Stimulated activated CD8-positive, alpha-beta memory T cell treated with anti-CD3 and anti-CD28 coated beads, Interleukin-15, amount 100 ng/mL, for 1 hour (primary cell): ENCODE results near the gene SCN8A.
A peak's percentile ranks its signal among the peaks of the same experiment; 100 is the strongest.

Experiments used
- DNase-seq: peaks from one replicate; pipeline ENCODE4 v3.0.0-alpha.2; 2020; ENCODE audit warnings: low read depth

Gene SCN8A

GRCh38 chr12:51833448-51834227 lies 242.6 kb downstream of the SCN8A start:
- DNase-seq, result no peak

- no peak for DNase-seq
Measured at GRCh38 chr12:51834411-51834810, 243.4 kb downstream of the SCN8A start.

- DNase-seq, result no peak
Measured at GRCh38 chr12:51836041-51836826, 245.2 kb downstream of the SCN8A start.

- no peak for DNase-seq
Measured at GRCh38 chr12:51836827-51837173, 245.8 kb downstream of the SCN8A start.

DNA sequence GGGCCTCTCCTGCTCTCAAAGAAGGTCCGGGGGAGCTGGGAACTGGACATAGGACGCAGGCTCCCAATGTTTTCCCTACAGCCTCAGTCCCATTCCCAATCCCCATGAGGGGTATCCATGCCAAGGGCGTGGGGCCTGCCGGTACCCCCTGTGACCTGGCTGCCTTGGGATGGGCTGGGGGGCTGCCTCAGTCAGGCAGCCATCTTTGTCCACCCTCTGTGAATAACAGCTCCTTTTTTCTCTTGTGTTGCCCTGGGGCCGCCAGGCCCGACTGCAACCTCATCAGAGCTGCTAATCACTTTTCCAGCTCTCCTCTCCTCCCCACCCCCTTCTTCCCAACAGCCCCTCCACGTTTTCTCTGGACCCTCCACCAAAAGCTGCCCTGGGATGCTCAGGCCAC lies 246.3 kb downstream of the SCN8A start:
- DNase-seq, result no peak

DNA sequence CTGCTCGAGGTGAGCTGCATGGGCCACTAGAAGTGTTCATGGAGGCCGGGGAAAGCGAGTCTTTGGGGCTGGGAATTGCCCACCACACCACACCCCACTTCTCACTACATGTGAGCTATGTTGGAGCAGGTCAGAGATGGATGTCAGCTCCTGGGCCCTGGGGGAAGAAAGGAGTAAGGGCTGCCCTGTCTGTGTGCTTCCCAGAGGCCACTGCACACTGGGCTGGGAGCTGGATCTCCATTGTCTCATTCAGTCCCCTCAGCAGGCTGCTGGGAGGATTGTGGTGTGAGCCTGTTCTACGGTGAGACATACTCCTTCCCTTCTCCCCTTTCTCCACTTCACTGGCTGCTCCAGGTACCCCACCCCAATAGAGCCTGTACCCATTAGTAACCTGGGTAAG lies 247.0 kb downstream of the SCN8A start:
- DNase-seq, result no peak

- no peak for DNase-seq
Measured at GRCh38 chr12:51838762-51839161, 247.7 kb downstream of the SCN8A start.

GRCh38 chr12:51839310-51839947 lies 248.4 kb downstream of the SCN8A start:
- DNase-seq, result no peak

- DNase-seq, result no peak
Measured at GRCh38 chr12:51840966-51841365, 249.9 kb downstream of the SCN8A start.

DNA sequence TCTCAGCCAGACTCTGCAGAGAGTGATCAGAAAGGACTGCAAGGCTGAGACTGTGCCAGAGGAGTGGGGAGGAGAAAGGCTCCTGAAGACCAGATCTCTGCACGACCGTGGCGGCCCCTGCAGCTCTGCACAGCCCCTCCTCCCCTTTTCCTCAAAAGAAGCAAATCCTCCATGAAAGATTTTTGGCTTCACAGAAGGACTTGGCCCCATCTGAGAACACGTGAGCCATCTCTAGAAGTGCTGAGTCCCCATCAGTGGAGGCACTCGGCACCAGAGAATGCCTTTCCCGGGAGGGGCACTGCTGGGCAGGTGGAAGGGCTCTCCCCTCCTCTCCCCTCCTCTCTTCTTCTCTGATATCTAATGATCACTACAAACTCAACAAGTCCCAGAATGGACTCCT lies 250.7 kb downstream of the SCN8A start:
- DNase-seq, result no peak

DNA sequence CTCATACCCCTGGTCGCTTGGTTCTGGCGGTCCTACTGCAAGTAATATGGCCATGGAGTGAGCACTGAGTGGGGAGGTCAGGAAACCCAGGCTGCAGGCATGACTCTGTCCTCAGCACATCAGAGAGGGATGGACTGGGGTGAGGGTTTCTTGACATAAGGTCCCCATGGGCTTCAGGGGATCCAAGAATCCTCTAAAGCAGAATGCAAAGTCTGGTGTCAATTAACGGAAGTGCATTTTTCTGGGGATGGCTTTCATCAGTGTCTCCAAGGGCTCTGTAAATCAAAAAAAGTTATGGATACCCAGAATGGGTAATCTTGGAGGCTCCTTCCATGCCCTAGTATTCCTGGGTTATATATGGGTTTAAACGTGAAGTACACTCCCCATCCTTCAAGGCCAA lies 253.8 kb downstream of the SCN8A start:
- no peak for DNase-seq

- no peak for DNase-seq
Measured at GRCh38 chr12:51845482-51845881, 254.4 kb downstream of the SCN8A start.

- no peak for DNase-seq
Measured at GRCh38 chr12:51846271-51846691, 255.2 kb downstream of the SCN8A start.

DNA sequence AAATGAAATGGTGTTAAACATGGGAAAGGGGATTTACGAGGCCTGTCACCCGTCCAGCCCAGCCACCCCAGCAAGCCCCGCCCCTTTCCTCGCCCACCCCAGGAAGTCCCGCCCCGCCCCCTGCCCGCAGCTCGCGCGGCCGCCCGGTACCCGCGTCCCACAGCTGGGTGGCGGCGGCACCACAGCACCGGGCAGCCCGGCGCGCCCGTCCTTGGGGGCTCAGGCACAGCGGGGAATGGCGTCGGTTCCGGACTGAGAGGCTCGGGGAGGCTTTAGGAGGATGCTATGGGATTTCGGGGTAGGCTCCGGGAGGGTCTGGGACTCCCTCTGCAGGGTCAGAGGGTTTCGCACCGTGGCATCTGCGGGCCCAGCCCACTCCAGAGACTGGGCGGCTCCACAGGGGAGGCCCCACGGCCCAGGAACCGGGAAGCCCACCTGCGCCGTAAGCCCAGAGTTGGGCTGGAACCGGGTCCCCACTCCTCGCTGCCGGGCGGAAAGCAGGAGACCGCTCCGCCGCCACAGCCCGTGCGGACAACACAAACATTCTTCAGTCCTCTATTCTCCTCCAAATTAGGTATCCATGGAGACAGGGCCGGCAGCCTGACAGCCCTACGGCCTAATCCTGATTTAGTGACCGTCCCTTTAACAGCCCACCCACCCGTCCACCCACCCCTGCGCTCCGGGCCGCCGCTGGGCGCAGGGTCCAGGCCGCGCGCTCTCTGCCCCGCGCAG lies 256.0 kb downstream of the SCN8A start:
- peak; percentile 20 for DNase-seq

DNA sequence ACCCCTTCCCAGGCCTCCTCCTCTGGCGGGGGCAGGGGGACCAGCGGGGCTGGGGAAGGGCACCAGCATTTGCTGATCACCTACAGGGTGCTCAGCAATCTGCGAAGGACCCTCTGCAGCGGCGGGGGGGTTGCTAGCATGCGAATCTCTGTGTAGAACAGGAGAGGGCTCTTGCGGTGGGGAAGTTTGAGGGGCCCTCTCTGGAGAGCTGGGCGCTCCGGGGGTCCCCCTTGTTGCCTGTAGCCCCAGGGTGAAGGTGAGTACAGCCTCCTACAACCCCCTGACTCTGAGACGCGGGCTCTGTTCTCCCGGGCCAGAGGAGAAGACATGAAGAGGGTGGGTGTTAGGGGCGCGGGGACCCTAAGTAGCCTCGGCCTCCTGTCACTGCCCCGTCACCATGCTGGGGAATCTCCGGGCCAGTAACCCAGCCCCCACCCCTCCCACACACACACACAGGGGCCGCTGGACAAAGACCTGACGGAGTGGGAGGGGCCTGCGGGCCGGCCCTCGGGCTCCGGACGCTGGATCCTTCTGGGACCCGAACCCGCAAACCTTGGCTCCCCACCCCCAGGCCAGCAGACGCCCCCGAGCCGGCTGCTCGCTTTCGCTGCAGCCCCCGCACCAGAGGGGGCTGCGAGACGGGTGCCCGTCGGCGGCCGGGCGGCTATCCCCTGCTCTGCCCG lies 256.8 kb downstream of the SCN8A start:
- no peak for DNase-seq

DNA sequence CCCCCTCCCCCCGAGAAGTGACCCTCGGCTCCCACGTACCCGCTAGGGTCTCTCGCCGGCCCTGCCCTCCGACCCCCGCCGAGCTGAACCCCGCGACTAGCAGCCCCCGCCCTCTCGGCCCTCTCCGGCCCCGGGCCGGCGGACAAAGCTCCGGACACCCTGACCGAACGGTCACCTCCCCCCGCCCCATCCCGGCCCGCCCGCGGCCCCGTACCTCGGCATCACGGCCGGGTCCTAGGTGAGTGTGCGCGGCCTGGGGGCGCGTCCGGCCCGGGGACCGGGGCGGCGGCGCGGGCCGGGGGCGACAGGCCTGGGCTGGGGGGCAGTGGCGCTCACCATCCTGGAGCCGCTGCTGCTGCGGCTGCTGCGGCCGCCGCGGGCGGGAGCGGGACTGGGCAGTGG lies 257.3 kb downstream of the SCN8A start, which contains the start of gene FIGNL2:
Gene FIGNL2 (minus strand): TSS at position 393 of the 402 bp plus-strand sequence. CDS start 26,305 bp downstream, outside the sequence.
- DNase-seq, result no peak

- DNase-seq, result no peak
Measured at GRCh38 chr12:51848841-51849735, 258.1 kb downstream of the SCN8A start.

DNA sequence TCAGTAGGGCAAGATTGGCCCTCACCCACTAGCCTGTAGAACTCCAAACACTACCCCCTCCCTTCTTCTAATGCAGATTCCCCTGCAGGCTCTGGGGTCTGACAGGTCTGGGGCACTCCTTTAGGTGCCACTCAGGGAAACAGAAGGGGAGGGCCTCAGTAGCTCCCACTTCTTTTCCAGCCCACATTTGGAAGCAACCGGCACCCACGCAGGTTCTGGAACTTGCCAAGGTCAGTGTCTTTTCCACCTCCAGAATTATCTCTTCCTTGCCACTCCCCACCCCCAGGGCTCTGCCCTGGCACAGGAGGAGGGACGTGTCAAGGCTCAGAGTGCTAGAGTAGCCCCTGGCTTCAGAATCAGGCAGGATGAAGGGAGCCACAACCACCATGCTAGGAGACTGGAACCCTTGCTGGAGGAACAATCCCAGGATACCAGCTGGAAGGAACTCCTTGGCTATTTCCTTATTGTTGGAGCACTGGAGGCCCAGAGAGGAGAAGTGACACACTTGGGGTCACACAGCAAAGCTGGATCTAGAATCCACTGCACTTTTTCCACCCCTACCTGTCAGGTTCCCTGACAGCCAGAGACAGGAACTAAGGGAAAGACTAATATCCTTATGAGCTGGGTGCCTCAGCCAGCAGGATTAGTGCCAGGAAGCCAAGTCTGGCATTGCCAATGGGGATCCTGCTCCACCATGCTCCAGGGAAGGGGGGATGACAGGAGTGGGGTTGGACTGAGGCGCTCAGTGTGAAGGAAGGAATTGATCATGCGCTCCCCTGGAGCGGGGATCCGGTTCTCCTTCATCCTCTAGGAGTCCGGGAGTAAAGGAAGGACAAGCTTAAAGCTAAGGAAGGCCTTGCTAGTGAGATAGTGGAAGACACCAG lies 259.3 kb downstream of the SCN8A start:
- no peak for DNase-seq

DNA sequence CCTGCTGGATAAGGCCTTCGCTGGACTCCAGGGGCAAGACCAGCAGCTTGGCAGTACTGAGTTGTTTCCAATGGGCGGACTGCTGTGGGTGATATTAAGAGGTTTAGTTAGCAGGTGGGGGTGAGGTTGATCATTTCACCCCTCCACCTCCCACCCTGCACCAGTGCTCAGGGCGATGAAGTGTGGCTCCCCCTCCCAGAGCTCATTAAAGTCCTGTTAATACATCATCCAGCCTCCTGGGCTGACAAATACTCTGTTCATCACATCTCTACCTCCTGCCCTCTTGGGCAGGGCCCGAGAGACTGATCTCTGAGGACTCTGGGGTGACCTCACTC lies 259.9 kb downstream of the SCN8A start:
- no peak for DNase-seq
